Endothelial cell of umbilical vein (primary cell): ENCODE measurements around the gene PDGFRB.

Experiments used
- CTCF ChIP-seq, 2 donors: IDR thresholded peaks; 1 replicate in 1 of 2; 2 replicates in 1 of 2; pipeline ENCODE4 v1.5.1; 2011; ENCODE audit warnings: low read length in 2 of 2, mild to moderate bottlenecking in 2 of 2, moderate library complexity in 2 of 2, control low read depth in 1 of 2, inconsistent platforms in 1 of 2, low read depth in 1 of 2; ENCODE audit not compliant: insufficient read depth in 1 of 2; ENCODE audit errors: extremely low read depth in 1 of 2
- JUN ChIP-seq: IDR thresholded peaks from 2 replicates; pipeline ENCODE4 v1.6.1; 2011; ENCODE audit warnings: borderline replicate concordance, low read depth; ENCODE audit not compliant: insufficient read length, insufficient read depth
- POLR2A ChIP-seq: IDR thresholded peaks from 2 replicates; pipeline ENCODE4 v1.6.1; 2012; ENCODE audit warnings: low read depth, mild to moderate bottlenecking, control low read depth, low read length

DNA sequence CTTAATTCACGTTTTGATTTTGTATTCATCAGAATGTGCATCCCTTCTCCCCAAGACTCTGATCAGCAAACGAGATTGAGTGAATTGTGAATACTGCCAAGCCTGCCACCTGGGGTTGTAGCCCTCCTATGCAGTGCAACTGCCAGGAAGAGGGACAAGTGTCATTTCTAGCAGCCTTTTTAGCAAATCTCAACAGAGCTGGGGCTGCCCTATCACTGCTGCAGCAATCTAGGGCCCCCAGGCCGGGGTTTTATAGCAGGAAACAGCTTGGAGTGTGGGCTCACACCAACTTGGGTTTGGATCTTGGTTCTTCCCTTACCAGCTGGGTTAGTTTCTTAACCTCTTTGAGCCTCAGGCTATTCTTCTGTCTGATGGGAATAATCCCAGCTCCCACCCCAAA, 73.3 kb downstream of the PDGFRB start:
- TF ChIP-seq CTCF (IDR thresholded peaks at IDR 0.05; ENCODE audit: extremely low read depth in 1 of 2, insufficient read depth in 1 of 2, low read depth in 1 of 2, low read length in 2 of 2) (no peak), POLR2A (no peak), JUN (no peak)
